Nephron (organoid): Measurements from ENCODE around the gene ELOB.

Source experiments
- H3K27ac Mint-ChIP-seq, 3 experiments: 2 replicates each; pipeline ENCODE4 v1.8.0; 2020; ENCODE audit warnings: mixed read lengths in 3 of 3, mild to moderate bottlenecking in 2 of 3, moderate library complexity in 1 of 3
- H3K27me3 Mint-ChIP-seq: 2 replicates; pipeline ENCODE4 v1.8.0; 2021; ENCODE audit warnings: low read depth, mild to moderate bottlenecking, moderate library complexity, mixed read lengths
- H3K36me3 Mint-ChIP-seq: 2 replicates; pipeline ENCODE4 v1.8.0; 2020; ENCODE audit warnings: low read depth, mixed read lengths
- H3K4me1 Mint-ChIP-seq: 2 replicates; pipeline ENCODE4 v1.8.0; 2020; ENCODE audit warnings: mixed read lengths
- H3K4me3 Mint-ChIP-seq, 3 experiments: 2 replicates each; pipeline ENCODE4 v1.8.0; 2020; ENCODE audit warnings: mild to moderate bottlenecking in 3 of 3, mixed read lengths in 3 of 3, moderate library complexity in 2 of 3
- H3K9me3 Mint-ChIP-seq: 2 replicates; pipeline ENCODE4 v1.8.0; 2020; ENCODE audit warnings: mixed read lengths
- TF ChIP-seq, protein P1 (sequence below), 3 experiments: fragments of 200-600 bp; sonication (generic); IDR thresholded peaks; one replicate each; pipeline ENCODE4 v1.5.0; 2021; ENCODE audit warnings: antibody characterized with exemption in 3 of 3; ENCODE audit not compliant: unreplicated experiment in 3 of 3

The ELOB gene

DNA sequence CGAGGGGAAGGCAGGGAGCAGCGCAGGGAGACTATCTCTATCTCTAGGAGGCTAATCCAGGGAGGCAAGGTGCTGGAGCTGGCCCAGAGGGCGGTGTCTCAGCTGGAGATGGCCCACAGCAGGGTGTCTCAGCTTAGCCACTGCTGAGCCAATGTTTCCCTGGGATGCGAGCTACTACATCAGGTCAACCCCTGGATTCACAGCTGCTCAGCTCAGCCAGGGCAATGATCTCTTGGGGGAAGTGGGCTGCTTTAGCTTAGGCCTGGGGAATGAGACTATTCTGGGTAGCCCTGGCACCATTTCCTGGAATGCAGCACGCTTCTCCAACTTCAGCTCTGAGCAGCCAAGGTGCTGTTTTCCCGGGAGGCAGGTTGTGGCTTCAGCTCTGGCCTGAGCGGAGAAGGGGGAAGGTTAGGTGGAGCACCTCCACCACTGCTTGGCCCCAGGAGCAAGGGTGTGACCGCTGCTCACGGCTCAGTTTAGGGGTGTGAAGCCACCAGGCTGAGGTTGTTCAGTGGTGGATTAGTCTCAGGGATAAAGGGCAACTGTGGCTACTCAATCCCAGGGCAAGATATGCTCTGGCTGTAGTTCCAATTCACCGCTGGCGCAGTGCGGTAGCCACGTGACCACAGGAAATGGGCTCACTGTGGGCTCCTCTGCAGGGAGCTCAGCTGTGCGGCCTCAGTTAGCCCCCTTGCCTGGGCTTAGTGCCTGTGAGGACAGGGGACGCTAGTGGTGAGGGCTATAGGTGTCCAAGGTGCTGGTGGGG, 34.8 kb upstream of the ELOB start:
- Mint-ChIP-seq H3K36me3 (no peaks in the 10 kb centered on the region), H3K4me3 (no peak overlapping the region), H3K4me1 (no peaks in the 10 kb centered on the region), H3K27ac (no peak overlapping the region), H3K9me3 (peaks cover 19% of the 10 kb centered on the region), H3K27me3 (peaks cover 30% of the 10 kb centered on the region)
- TF ChIP-seq, protein P1, sequence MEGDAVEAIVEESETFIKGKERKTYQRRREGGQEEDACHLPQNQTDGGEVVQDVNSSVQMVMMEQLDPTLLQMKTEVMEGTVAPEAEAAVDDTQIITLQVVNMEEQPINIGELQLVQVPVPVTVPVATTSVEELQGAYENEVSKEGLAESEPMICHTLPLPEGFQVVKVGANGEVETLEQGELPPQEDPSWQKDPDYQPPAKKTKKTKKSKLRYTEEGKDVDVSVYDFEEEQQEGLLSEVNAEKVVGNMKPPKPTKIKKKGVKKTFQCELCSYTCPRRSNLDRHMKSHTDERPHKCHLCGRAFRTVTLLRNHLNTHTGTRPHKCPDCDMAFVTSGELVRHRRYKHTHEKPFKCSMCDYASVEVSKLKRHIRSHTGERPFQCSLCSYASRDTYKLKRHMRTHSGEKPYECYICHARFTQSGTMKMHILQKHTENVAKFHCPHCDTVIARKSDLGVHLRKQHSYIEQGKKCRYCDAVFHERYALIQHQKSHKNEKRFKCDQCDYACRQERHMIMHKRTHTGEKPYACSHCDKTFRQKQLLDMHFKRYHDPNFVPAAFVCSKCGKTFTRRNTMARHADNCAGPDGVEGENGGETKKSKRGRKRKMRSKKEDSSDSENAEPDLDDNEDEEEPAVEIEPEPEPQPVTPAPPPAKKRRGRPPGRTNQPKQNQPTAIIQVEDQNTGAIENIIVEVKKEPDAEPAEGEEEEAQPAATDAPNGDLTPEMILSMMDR (IDR thresholded peaks at IDR 0.05; ENCODE audit: unreplicated experiment in 3 of 3): no peak

GRCh38 chr16:2810651-2811050, 33.6 kb upstream of the ELOB start:
- Mint-ChIP-seq H3K9me3 (peaks cover 22% of the 10 kb centered on the region), H3K4me3 (no peak overlapping the region), H3K4me1 (no peaks in the 10 kb centered on the region), H3K27me3 (peaks cover 40% of the 10 kb centered on the region), H3K36me3 (no peaks in the 10 kb centered on the region), H3K27ac (no peak overlapping the region)
- TF ChIP-seq, protein P1 (IDR thresholded peaks at IDR 0.05; ENCODE audit: unreplicated experiment in 3 of 3): no peak

GRCh38 chr16:2809149-2809760, 32.2 kb upstream of the ELOB start:
- no peaks in the 10 kb centered on the region for H3K4me1 Mint-ChIP-seq
- TF ChIP-seq, protein P1 (IDR thresholded peaks at IDR 0.05; ENCODE audit: unreplicated experiment in 3 of 3): no peak
- peaks cover 40% of the 10 kb centered on the region for H3K27me3 Mint-ChIP-seq
- peaks cover 31% of the 10 kb centered on the region for H3K9me3 Mint-ChIP-seq
- no peak overlapping the region for H3K4me3 Mint-ChIP-seq
- peaks cover 3% of the 10 kb centered on the region for H3K36me3 Mint-ChIP-seq
- no peak overlapping the region for H3K27ac Mint-ChIP-seq

DNA sequence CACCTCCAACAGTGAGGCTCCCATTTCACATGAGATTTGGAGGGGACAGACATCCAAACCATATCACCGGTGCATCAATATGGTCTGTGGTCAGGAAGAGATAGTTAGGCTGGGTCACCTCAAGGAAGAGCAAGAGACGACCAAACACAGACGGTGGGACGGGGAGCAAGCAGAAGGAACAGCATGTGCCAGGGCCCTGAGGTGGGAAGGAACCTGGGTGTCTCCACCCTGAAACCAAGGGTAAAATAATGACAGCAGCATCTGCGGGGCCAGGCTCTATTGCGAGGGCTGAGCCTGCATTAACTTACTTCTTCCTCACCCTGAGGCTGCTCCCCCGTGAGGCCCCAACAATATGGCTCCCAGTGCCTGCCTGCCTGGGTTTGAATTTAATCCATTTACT, 31.1 kb upstream of the ELOB start:
- Mint-ChIP-seq H3K9me3 (peaks cover 40% of the 10 kb centered on the region), H3K27ac (no peak overlapping the region), H3K36me3 (peaks cover 7% of the 10 kb centered on the region), H3K4me1 (no peaks in the 10 kb centered on the region), H3K27me3 (peaks cover 40% of the 10 kb centered on the region), H3K4me3 (no peak overlapping the region)
- TF ChIP-seq, protein P1 (IDR thresholded peaks at IDR 0.05; ENCODE audit: unreplicated experiment in 3 of 3): no peak

- peaks cover 7% of the 10 kb centered on the region for H3K36me3 Mint-ChIP-seq
- H3K27me3 Mint-ChIP-seq: peaks cover 36% of the 10 kb centered on the region
- no peak overlapping the region for H3K27ac Mint-ChIP-seq
Observed at GRCh38 chr16:2806286-2806685, 29.2 kb upstream of the ELOB start.

More at GRCh38 chr16:2806286-2806685, 29.2 kb upstream of the ELOB start:
- Mint-ChIP-seq H3K4me3 (no peak overlapping the region), H3K9me3 (peaks cover 44% of the 10 kb centered on the region), H3K4me1 (no peaks in the 10 kb centered on the region)
- TF ChIP-seq, protein P1 (IDR thresholded peaks at IDR 0.05; ENCODE audit: unreplicated experiment in 3 of 3): no peak
